IPS-11a (cell line): ENCODE results near the gene NEBL.

Experiments
- H3K4me3 ChIP-seq: one replicate; pipeline ENCODE4 v1.5.1; 2013; ENCODE audit warnings: low read depth, low read length, control low read depth

The NEBL gene

GRCh38 chr10:20903635-20904390, 6.7 kb upstream of the NEBL start:
- no peak overlapping the region for H3K4me3 ChIP-seq

GRCh38 chr10:20901110-20901509, 4.0 kb upstream of the NEBL start:
- H3K4me3 ChIP-seq = no peak overlapping the region

DNA sequence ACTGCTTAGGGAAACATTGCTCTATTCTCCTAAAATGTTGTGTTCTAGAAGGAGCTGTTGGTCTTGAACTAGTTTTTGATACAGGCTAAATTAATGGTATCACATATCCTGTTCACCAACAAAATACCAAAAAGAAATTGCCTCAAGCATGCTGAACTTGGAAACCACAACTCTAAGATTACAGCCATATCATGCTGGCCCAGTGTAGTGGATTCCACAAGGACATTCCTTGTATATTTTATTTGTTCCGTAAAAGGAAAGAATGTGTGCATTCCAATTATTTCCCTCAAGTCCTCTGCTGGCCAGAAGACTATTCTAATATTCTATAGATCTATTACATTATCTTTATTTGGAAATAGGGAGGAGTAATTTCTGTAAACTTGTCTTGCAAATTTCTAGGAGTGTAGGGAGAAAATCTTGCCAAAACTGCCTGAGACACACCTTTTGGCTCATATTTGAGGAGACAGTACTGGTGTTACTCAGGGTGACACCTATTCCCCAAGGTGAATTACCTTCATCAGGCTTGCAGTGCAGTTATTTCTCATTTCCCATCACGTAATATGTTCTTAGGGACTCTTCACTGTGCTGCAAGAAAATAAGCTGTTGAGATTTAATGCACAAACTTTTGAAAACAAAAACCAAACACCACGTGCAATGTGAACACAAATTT, 1.9 kb upstream of the NEBL start:
- no peak overlapping the region for H3K4me3 ChIP-seq

GRCh38 chr10:20893297-20893696, 3.8 kb downstream of the NEBL start:
- no peak overlapping the region for H3K4me3 ChIP-seq

GRCh38 chr10:20892796-20893195, 4.3 kb downstream of the NEBL start:
- H3K4me3 ChIP-seq = no peak overlapping the region

GRCh38 chr10:20892011-20892585, 5.0 kb downstream of the NEBL start:
- H3K4me3 ChIP-seq = no peak overlapping the region

DNA sequence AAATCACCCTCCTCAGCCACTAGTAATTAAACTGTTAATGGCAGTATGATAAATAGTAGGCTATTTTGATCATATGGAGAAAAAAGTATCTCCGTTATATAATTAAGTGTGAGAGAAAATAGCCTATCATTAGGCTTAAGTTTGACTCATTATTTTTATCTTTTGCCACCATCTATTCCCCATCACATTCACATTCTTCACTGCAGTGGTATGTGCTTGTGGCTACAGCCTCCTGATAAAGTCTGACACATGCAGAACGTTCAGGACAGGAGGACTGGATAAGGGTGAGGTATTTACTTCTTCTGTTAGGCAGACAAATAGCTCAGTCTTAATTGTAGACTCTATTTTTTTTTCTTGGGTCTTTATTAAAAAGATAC, 5.8 kb downstream of the NEBL start:
- no peak overlapping the region for H3K4me3 ChIP-seq

DNA sequence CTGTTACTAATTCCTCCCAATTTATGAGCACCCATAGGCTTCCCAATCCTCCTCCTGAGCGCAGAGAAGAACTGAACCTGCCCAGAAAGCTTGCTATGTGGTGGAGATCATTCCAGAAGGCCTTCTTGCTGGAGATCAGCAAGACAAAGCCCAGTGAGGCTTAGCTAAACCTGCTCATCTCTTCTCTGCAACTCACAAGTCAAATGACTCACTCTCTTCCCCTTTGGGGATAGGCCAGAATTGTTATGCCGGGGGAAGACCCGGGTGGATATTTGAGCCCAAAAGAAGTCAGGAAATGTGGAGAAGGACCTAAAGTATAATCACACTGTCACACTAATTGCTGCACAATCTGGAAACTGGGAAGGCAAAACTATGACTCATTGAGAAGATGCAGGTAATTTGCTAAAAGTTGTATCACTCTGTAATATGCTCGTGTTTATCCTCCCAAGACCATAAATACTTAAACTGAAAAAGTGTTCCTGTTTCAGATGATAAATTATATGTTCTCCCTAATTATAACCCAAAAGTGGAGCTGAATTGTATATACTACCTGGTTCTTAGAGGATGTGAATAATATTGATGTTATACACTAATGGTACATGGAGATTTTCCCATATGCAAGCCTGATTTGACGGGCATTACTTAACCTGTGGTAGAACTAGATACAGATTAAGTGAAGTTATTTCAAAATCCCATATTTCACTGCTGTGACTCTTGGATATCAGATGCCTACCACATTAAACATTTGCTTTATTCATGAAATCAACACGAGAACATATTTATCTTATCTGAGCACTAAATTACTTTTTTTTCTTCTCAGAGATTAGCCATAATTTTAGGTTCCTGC, 6.4 kb downstream of the NEBL start:
- H3K4me3 ChIP-seq = no peak overlapping the region

DNA sequence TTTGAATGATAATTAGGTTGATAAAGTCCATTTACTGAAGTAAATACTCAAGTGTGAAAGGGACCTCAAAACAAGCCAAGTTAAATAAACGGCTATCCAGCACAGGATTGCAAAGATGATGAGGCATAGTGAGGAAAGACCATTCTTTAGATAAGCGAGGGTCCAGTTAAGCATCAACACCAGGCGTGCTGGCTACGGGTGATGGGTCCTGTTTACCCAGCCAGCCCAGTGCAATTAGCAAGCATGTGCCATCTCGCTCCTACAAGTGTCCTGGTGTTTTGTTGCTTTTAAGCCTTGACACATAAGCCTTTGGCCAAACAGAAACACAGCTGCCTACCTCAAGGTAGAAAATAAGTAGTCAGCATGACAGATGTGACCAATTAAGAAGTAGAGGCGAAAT, 7.1 kb downstream of the NEBL start:
- no peak overlapping the region for H3K4me3 ChIP-seq

- no peak overlapping the region for H3K4me3 ChIP-seq
These were observed 8.3 kb downstream of the NEBL start for GRCh38 chr10:20888620-20889330.

DNA sequence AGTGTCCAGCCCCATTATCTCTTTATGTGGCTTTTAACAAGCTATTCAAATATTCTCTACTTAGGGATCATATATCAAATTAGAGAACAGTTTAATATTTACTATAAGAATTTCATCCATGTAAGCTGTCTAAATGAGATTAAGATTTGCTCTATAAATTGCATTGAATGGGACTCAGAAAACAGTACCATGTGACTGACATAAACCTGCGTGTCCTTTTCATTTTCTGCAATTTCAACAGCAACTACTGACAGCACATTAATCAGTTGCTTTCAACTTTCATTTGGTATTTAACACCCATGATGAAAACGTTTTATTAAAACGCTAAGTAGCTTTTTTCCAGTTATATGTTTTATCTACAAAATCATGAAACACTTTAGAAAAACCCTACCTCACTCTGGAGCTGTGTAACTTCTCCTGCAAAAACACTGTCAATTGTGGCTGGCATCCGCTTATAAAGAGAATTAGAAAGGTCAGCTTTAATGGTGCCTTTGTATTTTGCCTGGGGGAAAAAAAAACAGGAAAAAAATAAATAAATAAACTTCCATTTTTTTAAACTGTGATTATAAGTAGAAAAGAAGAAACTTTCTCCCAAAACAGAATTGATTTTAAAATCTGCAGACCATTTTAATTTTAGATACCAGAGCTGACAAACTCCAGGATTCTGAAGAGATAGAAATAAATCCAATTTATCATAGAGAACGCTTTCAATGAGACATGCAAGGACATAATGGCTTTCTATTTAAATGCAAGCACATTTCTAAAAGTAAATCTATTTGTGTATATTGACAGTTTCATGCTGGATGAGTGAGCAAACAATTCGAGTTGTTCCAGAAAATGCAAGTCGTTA, 9.2 kb downstream of the NEBL start:
- H3K4me3 ChIP-seq = no peak overlapping the region

GRCh38 chr10:20885678-20886077, 11.4 kb downstream of the NEBL start:
- H3K4me3 ChIP-seq = no peak overlapping the region

GRCh38 chr10:20883552-20883951, 13.6 kb downstream of the NEBL start:
- H3K4me3 ChIP-seq = no peak overlapping the region

GRCh38 chr10:20882091-20882490, 15.0 kb downstream of the NEBL start:
- no peak overlapping the region for H3K4me3 ChIP-seq

DNA sequence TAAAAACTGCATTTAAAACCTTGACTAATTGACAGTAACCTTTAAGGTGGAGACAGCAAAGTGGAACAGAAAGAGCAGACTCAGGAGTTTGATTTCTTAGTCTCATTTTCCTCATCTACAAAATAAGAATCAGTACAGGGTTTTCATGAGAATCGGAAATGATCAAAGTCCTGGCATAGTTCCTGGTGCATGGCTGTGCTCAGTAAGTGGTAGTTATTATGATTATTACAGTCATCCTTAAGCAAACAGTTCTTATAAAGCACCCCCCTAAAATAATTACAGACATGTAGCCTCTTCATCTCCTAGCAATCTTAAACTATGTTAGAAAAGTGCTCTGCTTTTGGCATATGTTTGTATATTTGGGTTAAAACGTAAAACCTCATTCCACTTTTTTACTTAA, 18.0 kb downstream of the NEBL start:
- no peak overlapping the region for H3K4me3 ChIP-seq

DNA sequence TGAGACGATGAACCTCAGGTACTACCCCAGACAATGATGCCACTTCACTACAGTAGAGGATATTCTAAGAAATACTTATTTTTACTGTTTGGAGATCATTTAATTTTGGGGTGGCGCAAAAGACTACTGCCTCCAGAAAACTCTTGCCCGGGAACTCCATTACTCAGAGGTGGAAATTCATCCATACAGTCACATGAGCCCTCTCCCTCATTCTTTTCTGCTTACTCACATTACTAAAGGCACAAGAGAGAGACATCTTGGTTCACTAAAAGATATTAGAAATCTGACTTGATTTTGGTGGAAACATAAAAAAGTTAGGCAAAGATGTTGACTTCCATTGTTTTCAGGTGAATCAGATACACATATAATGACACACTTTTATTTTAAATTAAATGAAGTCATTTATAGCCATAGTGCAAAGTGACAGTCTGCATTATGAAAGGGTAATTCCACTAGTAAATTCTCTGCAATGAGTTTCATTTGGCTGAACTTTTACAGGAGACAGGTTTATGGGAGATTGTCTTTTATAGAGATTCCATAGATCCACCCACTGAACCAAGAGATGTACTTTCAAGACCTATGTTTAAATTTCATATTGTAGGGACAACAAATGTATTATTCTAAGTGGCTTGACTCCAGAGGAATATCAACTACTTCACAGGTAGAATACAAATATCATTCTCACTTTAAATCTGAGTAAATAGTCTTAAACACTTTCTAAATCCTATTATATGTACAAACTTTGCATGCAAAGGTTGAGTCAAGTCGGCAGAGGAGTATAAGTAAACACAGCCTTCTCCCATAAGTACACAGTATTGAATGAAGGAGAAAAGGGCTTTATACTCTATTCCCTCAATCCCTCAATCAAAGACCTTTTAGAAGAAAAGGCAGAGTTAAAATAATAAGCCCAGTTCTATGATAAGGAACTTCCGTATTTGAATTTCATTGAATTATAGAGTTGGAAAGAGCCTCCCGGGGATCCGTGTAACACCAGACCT, 18.8 kb downstream of the NEBL start:
- no peak overlapping the region for H3K4me3 ChIP-seq

DNA sequence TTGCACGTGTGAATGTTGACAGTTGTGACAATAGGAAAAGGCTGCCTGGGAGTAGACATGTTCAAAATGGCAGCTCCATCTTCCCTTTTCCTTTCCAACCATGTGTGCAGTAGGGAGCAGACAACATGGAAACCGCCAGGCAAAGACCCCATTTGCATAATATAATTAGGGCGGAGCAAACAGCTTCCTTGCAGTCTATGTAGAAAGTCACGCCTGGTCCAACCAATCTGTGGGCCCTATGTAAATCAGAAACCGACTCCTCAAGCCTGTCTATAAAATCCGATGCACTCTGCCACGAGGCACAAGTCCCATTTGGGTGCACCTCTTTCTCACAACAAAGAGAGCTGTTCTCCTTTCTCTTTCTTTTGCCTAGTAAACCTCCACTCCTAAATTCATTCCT, 19.6 kb downstream of the NEBL start:
- H3K4me3 ChIP-seq = no peak overlapping the region

GRCh38 chr10:20874261-20874660, 22.9 kb downstream of the NEBL start:
- no peak overlapping the region for H3K4me3 ChIP-seq

DNA sequence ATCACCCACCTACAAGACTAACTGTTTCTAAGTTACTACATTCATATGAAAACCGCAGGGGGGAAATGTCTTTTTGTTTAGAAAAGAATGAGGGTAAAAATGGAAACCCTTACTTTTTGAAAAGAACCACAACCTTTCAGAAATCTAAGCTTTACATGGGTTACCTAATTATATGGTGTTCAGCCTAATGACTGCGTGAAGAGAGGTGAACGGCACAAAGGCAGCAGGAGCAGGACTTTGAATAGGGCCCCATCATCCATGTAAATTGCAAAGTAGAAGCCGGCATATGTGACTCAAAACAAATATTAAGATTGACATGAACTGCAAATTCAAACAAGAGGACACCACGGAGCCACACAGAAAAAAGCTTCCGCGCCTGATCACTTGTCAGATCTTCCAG, 25.1 kb downstream of the NEBL start:
- H3K4me3 ChIP-seq = no peak overlapping the region
